Testis (tissue), 3 donors: Measurements from ENCODE around the gene FBXL22. TPM values are rescaled to one million over a fixed set of nuclear protein-coding genes. Genes with fewer than 3 reads are reported as not detected.

Experiments
- DNase-seq: peaks from one replicate; pipeline ENCODE4 v3.0.0-alpha.2; 2019
- H3K27ac ChIP-seq, 2 donors: fragments of 200-600 bp; sonication (generic); one replicate each; pipeline ENCODE4 v1.5.1; 2019
- H3K27me3 ChIP-seq: fragments of 200-600 bp; sonication (generic); one replicate; pipeline ENCODE4 v1.5.1; 2019
- H3K36me3 ChIP-seq: fragments of 200-600 bp; sonication (generic); one replicate; pipeline ENCODE4 v1.5.1; 2017; ENCODE audit warnings: low read depth; ENCODE audit errors: missing control alignments
- H3K4me1 ChIP-seq: fragments of 200-600 bp; sonication (generic); one replicate; pipeline ENCODE4 v1.5.1; 2019
- H3K4me3 ChIP-seq, 2 donors: fragments of 200-600 bp; sonication (generic); one replicate each; pipeline ENCODE4 v1.5.1; 2017 to 2019
- H3K9me3 ChIP-seq: fragments of 200-600 bp; sonication (generic); one replicate; pipeline ENCODE4 v1.5.1; 2017
- CTCF ChIP-seq, 3 experiments: fragments of 450-650 bp in 2 of 3; fragments of 200-600 bp in 1 of 3; sonication (generic) in 1 of 3; IDR thresholded peaks; one replicate each; pipeline ENCODE4 v1.5.1; 2016 to 2019; ENCODE audit warnings: antibody characterized with exemption in 3 of 3, mild to moderate bottlenecking in 2 of 3, moderate library complexity in 1 of 3
- POLR2A ChIP-seq: fragments of 450-650 bp; IDR thresholded peaks from one replicate; pipeline ENCODE4 v1.6.1; 2017; ENCODE audit warnings: antibody characterized with exemption, mild to moderate bottlenecking, moderate library complexity
- WGBS, 2 donors: methylation state at CpG; one replicate each; pipeline ENCODE4 v1.1.5; 2018; 5-methylcytosine and 5-hydroxymethylcytosine counted together
- intact Hi-C: fragments of 100-400 bp; cut with DNase I; formaldehyde crosslinking; loops from one replicate; pipeline ENCODE4 v1.15.1; 2023; ENCODE audit warnings: low total_unique reads
- polyA plus RNA-seq: library from polyadenylated mRNA; stranded (reverse); fragments of 350-450 nt; fragmentation: Illumina TruSeq; extraction: RNeasy Lipid Tissue Mini Kit (QIAGEN cat#74804); gene quantifications from one replicate; pipeline ENCODE4 v1.2.3, GENCODE V29; 2014; ENCODE audit warnings: low read depth, low replicate concordance; ENCODE audit not compliant: insufficient read depth
- total RNA-seq, 2 donors: library from RNA; depleted of rRNA; stranded (reverse); fragments of >200 nt; gene quantifications; one replicate each; pipeline ENCODE4 v1.2.3, GENCODE V29; 2016

FBXL22 gene
- total and polyA plus RNA-seq, 3 donors from 2014 or later = 3.2 to 14.3 (median 11.6) TPM

GRCh38 chr15:63555507-63555906 lies 41.7 kb upstream of the FBXL22 start:
- intact Hi-C loops = no loop called here
- H3K27ac ChIP-seq = no peak overlapping the region
- no peaks in the 10 kb centered on the region for H3K9me3 ChIP-seq
- H3K36me3 ChIP-seq = no peaks in the 10 kb centered on the region
- peaks cover 5% of the 10 kb centered on the region for H3K4me1 ChIP-seq
- no peaks in the 10 kb centered on the region for H3K27me3 ChIP-seq
- DNase-seq = no peak
- no peak for TF ChIP-seq POLR2A
- no peak for TF ChIP-seq CTCF (IDR thresholded peaks at IDR 0.05)
- H3K4me3 ChIP-seq = no peak overlapping the region

GRCh38 chr15:63556246-63556645 lies 40.9 kb upstream of the FBXL22 start:
- intact Hi-C loops = no loop called here
- TF ChIP-seq POLR2A (no peak), CTCF (IDR thresholded peaks at IDR 0.05) (no peak)

DNA sequence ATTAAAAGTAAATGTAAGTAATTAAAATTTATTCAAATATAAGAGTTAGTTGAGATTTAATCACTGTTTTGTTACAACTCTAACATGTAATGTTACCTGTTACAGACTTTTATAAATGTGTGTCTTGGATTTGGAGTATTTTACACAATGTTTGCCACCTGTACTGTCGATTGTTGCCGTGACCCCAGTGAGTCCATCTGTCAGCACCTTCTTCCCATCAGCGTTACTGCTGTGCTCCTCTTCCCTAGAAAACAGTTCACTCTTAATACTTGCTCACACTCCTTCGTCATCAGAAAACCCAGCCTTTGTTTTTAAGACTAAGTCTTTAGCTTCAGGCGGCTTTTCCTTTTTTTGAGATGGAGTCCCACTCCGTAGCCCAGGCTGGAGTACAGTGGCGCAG lies 40.5 kb upstream of the FBXL22 start:
- no peak for TF ChIP-seq CTCF (IDR thresholded peaks at IDR 0.05)
- TF ChIP-seq POLR2A = no peak
- H3K27ac ChIP-seq = no peak overlapping the region
- H3K9me3 ChIP-seq = no peaks in the 10 kb centered on the region
- H3K36me3 ChIP-seq = no peaks in the 10 kb centered on the region
- 93 to 97% methylated on average over 7 of the region's 7 CpGs for WGBS, 2 donors
- H3K4me3 ChIP-seq = no peak overlapping the region
- intact Hi-C loops = no loop called here
- DNase-seq = no peak
- peaks cover 5% of the 10 kb centered on the region for H3K4me1 ChIP-seq
- H3K27me3 ChIP-seq = no peaks in the 10 kb centered on the region

More at GRCh38 chr15:63556246-63556645, 40.9 kb upstream of the FBXL22 start:
- Histone ChIP-seq H3K27ac (no peak overlapping the region), H3K4me3 (no peak overlapping the region), H3K9me3 (no peaks in the 10 kb centered on the region), H3K4me1 (peaks cover 5% of the 10 kb centered on the region), H3K36me3 (no peaks in the 10 kb centered on the region), H3K27me3 (no peaks in the 10 kb centered on the region)
- no peak for DNase-seq
- WGBS, 2 donors = 60 to 67% methylated on average over 6 of the region's 6 CpGs

DNA sequence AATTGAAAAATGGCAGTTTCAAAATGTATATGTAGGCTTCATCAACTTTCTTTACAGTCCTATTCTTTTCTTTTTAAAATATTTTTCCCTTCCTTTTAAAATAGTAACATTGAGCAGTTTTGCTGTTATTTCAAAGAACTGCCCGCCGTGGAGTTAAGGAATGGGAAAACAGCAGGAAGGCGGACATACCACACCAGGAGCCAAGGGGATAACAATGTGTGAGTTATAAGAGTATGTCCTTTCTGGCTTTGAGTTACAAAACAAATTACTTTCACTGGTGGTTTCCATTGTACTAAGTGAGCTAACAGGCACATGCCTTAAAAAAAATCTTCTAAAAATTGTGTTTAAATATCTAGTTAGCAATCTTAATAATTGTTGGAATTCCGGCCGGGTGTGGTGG lies 37.4 kb upstream of the FBXL22 start:
- H3K4me1 ChIP-seq = no peaks in the 10 kb centered on the region
- no peak for DNase-seq
- WGBS, 2 donors = 94 to 95% methylated on average over 5 of the region's 5 CpGs
- no peaks in the 10 kb centered on the region for H3K36me3 ChIP-seq
- TF ChIP-seq POLR2A (no peak), CTCF (IDR thresholded peaks at IDR 0.05) (no peak)
- H3K4me3 ChIP-seq = no peak overlapping the region
- H3K27me3 ChIP-seq = no peaks in the 10 kb centered on the region
- no peak overlapping the region for H3K27ac ChIP-seq
- intact Hi-C loops = no loop called here
- no peaks in the 10 kb centered on the region for H3K9me3 ChIP-seq

GRCh38 chr15:63560741-63561448 lies 36.3 kb upstream of the FBXL22 start:
- no peaks in the 10 kb centered on the region for H3K9me3 ChIP-seq
- WGBS, 2 donors = 89 to 90% methylated on average over 6 of the region's 6 CpGs
- no peak overlapping the region for H3K27ac ChIP-seq
- TF ChIP-seq CTCF (IDR thresholded peaks at IDR 0.05) (no peak), POLR2A (no peak)
- DNase-seq = no peak
- no peaks in the 10 kb centered on the region for H3K36me3 ChIP-seq
- no peak overlapping the region for H3K4me3 ChIP-seq
- intact Hi-C loops = no loop called here
- H3K27me3 ChIP-seq = no peaks in the 10 kb centered on the region
- no peaks in the 10 kb centered on the region for H3K4me1 ChIP-seq
